NCI-H1436 treated with DMSO at 0.1 percent for 48 hours (cell line): Measurements from ENCODE around the gene CCDC127.
"Not testable (repeated sequence)": the region's sequence is repeated elsewhere in the genome, so short reads cannot be mapped to it uniquely, and the experiment has no call there.

Source experiments
- DNase-seq: peaks from one replicate; lab custom pipeline; 2025; lab: John Stamatoyannopoulos, UW

The CCDC127 gene

DNA sequence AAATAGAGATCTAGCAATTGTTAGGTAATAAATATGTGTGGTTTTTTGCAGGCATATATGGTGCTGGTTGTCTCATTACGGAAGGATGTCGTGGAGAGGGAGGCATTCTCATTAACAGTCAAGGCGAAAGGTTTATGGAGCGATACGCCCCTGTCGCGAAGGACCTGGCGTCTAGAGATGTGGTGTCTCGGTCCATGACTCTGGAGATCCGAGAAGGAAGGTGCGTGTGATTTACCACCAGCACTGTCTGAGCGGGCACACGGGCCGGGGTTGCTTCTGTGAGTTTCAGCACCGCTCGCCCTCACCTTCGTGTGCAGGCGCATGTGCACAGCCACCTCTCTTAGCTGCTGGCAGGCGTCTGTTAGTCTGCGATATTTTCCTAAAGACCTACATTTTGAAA lies 15.5 kb upstream of the CCDC127 start:
- DNase-seq: not testable (repeated sequence)

DNA sequence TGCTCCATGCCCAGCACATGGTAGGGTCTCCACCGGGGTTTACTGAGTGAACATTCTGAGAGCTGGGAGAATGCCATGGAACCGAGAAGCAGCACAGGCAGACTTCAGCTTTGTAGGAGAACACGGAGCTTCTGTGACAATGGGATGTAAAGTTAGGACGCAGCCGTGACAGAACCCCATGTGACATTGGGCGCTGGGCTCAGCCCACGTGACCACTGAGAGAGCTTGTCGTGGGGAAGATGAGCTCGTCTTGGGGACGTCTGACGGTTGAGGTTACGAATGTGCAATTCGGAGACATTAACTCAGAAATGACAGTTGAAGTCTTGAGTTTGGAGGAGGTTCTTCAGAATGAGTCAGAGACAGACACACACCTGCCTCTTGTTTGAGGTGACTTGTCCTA lies 13.7 kb upstream of the CCDC127 start:
- DNase-seq: no peak

DNA sequence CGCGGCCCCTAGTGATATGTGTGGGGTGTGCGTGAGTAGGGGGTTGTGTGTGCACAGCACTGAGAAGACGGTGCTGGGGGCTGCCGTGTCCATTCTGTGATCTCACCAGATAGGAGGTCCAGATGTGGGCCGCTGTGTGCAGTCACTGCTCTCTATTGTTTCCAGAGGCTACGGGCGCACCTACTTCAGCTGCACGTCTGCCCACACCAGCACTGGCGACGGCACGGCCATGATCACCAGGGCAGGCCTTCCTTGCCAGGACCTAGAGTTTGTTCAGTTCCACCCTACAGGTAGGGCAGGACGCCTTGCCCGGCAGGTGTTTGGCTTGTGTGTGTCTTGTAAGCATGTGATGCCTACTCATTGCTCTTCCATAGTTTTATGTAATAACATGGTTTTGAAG lies 12.8 kb upstream of the CCDC127 start:
- no peak for DNase-seq

DNA sequence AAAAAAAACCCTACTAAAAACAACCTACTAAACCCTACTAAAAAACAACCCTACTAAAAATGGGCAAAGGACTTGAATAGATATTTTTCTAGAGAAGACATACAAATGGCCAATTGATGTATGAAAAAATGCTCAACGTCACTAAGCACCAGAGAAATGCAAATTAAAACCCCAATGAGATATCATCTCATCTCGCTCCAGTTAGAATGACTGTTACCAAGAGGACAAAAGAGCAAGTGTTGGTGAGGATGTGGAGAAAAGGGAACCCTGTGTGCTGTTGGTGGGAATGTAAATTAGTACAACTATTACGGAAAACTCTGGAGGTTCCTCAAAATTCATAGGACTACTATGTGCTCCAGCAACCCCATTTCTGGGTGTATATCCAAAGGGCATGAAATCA lies 10.9 kb upstream of the CCDC127 start:
- no peak for DNase-seq

DNA sequence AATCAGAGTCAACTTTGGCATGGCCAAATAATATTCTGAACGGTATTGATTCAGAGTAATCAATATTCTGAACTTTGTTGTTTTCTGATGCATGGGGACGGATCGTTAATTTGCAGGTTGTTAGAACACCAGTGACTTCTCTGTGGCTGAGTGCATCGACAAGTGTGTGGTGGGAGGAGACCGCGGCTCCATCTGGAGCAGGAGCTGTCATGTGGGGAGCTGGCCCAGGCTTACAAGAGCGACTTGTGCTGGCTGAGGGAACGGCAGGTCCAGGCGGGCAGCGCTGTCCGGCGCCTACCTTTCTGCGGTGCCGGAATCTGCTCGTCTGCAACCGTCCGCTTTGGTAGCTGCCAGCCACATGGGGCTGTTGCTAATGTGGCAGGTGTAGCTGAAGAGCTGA lies 9.4 kb upstream of the CCDC127 start:
- DNase-seq: not testable (repeated sequence)

DNA sequence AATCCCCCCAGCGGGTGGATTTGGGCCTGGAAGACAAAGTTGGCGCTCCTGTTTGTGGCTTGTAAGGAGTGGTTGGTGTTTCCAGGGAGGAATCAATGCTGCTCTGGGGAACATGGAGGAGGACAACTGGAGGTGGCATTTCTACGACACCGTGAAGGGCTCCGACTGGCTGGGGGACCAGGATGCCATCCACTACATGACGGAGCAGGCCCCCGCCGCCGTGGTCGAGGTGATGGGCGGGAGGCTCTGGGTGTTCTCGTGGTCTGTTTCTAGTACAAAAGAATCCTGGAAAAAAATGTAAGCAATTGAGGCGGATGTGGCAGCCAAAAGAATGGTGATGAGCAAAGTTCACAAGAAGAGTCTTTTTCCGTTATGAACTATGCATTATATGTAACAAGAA lies 7.4 kb upstream of the CCDC127 start:
- DNase-seq: no peak

DNA sequence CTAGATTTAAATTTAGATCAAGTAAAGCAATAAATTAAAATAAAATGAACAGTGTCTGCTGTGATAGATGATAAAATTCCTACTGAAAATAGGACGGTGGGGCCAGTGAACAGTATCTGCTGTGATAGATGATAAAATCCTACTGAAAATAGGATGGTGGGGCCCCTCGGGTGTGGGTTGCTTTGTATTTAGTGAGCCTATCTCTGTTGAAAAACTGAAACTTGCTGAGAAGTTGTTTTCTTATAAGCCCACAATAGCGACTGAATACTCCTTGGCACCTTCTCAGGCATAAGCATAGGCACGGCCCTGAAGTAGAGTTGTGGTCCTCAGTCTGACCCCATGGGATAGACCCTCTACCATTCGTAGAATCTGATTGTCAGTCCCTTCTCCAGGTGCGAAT lies 5.8 kb upstream of the CCDC127 start:
- DNase-seq: no peak

DNA sequence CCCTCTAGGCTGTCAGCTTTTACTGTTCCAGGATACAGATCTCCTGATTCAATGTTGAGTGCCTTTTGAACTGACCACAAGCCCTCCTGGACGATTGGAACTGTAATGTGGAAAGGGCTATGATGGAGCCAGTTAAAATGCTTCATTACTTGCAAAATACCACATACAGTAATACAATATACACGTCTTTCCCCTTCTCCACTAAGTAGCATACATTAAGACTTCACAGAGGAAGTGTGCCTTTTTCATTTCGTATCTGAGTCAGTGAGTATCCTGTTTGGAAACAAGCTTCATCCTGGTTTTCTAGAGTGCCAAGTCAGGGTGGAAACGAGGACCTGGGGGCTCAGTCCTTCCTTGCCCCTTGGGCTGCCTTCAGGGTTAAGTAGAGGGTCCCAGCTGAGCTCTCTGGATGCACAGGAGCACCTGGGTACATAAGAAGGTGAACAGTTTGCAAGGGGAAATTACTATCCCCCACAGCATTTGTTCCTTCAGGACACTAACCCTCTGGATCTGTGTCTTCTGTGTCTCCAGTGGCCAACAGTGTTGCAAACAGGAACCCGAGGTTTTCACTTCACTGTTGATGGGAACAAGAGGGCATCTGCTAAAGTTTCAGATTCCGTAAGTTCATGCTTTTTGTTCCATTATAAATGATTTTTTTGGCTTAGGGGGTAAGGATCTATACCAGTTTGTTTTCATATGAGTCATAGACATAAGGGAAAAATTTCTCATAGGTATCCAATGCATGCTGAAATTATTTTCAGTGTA lies 5.2 kb upstream of the CCDC127 start:
- not testable (repeated sequence) for DNase-seq

DNA sequence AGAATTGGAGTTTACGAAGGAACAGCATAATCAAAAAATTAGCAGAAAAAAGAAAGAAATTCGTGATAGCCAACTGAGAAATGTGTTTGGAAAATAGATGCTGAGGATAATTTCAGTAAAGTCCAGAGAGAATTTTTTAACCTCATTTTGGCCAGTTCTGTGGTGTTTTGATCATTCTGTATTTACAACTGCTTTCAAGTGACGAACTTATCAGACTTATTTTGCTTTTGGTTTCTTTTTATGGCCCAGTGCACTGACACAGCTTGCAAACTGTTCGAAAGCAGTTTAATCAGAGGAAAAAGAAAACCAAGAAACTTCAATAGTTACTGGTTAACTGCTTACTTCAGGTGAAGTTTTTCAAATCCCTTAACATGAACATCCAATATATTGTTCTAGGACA lies 2.0 kb upstream of the CCDC127 start:
- DNase-seq: no peak

DNA sequence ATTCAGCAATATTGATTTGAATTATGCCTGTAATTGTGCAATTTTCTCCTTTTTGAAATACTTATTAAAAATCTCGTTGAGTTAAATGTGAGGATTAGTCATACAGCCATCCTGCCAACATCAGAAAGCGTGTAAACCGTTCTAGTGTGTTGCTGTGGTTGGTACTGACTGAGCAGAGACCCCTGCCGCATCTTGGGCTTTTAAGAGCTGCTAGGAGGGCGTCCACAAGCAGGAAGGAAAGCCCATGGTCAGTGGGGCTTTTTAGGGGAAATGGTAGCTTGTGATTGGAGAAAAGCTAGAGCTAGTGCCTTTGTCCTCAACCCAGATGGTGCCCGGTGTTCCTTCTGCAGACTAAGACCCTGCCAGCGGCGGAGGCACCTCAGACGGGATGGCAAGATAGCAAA lies 1.5 kb upstream of the CCDC127 start:
- no peak for DNase-seq

DNA sequence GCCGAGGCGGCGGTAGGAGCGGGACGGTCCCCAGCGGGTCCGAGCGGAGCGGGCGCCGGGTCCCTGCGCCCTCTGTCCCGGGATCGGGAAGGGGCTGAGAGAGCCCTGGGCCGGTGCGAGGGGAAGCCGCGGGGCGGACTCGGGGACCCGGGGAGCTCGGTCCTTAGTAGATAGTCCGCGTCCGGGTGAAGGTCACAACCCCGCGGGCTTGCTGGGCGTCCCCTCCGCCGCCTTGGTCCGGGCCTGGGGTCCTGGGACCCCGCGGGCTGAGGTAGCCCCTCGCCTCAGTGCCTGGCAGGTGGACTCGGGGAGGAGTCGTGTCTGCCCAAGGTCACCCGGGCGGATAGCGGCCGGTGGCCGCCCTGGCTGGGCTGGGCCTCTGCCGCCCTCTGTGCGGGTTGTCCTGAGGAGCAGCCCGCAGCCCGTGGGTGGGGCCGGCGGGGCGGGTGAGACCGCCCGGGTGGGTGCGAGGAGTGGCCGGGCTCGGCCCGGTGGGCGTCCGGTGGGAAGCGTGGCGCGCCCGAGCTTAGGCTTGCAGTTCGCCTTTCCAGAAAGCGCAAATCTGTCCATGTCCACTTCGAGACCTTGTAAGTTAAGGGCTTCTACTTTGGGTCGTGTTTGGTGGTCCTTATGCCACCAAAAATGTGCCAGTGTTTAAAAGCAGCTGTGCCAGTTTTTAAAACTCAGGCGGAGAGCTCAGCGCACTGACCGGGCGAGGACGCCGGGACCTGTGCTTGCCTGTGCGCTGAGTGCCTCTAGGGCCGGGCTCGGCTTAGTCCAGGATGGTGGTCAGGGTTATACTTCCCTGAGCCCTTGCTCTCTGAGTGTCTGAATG lies 721 bp upstream of the CCDC127 start:
- DNase-seq: no peak

DNA sequence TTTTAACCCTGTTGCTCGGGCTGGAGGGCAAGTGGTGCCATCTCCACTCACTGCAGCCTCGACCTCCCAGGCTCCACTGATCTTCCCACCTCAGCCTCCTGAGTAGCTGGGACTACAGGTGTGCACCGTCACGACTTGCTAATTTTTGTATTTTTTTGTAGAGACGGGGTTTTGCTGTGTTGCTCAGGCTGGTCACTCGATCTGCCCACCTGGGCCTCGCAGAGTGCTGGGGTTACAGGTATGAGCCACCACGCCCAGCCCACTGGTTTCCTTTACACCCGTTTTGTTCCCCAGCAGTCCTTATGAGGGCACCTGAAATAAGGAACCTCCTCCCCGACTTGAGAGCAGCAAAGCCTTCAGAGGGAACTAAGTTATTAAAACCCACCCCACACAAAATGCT lies 1.9 kb downstream of the CCDC127 start:
- DNase-seq: not testable (repeated sequence)

DNA sequence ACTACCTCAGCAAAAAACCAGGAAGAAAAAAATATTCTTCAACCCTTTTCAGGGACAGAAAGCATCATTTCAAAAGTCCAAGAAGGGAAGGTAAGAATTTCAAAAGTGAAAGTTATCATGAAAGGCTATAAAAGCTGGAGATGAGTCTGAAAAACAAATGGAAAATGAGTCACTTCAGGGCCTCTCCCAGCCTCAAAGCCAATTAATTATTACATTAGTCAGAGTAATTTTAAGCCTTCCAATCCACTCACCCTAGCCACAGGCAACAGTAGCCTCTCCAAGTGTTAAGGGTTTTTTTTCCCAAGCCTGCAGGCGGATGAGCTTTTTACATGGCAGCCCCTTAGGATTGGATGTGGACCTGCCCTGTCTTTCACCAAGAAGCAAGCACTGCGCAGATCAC lies 2.7 kb downstream of the CCDC127 start:
- not testable (repeated sequence) for DNase-seq

DNA sequence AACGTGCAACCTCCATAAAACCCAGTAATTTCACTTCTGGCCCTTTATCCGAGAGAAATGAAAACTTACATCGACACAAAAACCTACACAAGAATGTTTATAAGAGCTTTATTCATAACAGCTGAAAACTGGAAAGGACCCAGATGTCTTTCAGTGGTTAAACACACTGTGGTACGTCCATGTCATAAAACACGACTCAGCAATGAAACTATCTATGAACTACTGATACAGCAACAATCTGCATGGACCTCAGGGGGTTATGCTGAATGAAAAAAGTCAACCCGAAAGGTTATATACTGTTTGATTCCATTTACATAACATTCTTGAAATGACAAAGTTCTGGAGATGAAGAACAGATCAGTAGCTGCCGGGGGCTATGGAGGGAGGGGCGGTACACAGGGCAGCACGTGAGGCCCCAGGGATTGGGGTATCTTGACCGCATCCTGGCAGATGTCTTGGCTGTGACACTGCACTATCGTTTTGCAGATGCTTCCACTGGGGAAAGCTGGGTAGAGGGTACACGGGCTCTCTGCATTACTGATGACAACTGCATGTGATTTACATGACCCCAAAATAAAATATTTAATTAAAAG lies 4.1 kb downstream of the CCDC127 start:
- DNase-seq: no peak

DNA sequence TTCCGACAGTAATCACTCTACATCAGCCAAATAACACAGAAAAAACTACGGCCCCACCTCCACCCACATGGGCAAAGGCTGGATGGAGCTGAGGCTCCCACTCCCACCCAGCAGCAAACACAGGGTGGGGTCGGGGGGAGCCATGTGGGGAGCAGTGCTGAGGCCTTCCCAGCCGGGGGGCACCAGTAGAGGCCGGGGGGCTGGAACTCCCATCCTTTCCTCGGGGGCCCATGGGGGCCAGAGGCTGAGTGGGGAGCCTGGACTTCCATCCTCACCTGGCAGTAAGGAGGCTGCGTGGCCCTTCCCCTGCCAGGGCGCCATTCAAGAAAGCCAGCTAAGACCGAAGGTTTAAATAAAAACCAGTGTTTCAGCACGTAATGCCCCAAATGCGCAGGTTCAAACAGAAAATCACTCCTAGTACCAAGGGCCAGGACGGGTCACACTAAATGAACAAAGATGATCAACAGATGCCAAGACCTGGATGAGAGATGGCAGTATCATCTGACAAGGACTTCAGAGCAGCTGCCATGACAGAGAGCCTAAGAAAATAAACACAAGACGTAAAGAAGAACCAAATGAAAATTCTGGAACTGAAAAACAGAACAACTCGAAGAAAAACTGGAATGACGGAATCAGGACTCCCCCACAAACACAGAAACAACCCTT lies 9.4 kb downstream of the CCDC127 start:
- no peak for DNase-seq

DNA sequence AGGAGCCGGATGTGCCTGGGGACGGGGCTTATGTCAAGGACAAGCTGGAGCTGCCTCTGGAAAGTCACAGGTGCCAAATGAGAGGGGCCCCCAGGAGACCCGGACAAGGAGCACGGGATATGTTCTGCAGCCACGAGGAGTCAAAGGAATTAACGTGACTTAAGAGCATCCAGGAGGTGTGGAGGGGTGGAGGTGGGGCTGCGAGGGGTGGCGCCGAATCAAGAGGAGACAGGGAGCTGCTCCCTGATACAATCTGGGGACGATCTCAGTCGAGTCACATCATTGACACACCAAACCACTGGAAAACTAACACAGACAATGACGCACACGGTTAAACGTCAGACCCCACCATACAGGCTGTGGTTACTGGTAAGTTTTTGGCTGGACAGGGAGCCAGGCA lies 10.4 kb downstream of the CCDC127 start:
- DNase-seq: no peak

DNA sequence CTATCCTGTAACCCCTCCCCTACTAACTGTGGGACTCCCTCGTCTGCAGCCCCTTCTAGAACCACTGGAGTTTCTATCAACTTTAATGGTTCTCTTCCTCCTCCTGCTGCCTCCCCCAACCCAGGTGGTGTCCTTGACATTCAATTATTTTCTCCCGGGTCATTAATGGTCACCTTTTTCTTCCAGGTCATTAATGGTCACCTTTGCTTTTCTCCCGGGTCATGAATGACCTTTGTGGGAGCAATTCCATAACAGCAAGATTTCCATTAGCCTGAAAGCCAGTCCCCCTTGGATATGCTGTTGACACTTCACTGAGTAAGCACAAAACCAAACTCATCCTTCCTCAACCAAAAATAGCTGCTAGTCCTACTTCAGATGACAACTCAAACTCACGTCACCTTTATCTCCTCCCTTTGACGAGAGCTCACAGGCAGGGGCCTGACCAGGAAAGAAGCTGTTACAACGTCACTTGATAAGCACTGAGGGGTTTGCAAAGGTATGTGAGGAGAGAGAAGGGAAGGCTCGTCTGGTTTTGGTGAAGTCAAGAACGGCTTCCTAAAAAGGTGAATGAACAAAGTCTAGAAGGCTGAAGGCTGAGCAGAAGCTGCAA lies 10.9 kb downstream of the CCDC127 start:
- DNase-seq: no peak

DNA sequence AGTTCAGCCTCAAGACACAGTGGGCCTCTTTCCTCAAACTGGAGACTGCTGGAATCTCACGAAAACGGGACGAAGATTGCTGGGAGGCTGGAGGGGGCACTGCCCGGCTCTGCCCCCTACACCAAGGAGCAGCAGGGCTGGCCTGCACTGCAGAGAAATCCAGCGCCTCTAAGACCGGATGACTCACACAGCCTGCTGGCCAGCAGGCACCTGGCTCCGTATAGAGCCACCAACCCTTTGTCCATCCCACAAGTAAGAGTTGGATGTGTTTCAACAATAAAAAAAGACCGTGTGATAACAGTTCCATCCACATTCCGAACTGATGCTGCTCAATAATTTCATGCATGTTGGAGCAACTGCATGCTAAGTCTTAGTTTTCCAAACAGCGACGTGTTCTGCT lies 11.5 kb downstream of the CCDC127 start:
- no peak for DNase-seq

DNA sequence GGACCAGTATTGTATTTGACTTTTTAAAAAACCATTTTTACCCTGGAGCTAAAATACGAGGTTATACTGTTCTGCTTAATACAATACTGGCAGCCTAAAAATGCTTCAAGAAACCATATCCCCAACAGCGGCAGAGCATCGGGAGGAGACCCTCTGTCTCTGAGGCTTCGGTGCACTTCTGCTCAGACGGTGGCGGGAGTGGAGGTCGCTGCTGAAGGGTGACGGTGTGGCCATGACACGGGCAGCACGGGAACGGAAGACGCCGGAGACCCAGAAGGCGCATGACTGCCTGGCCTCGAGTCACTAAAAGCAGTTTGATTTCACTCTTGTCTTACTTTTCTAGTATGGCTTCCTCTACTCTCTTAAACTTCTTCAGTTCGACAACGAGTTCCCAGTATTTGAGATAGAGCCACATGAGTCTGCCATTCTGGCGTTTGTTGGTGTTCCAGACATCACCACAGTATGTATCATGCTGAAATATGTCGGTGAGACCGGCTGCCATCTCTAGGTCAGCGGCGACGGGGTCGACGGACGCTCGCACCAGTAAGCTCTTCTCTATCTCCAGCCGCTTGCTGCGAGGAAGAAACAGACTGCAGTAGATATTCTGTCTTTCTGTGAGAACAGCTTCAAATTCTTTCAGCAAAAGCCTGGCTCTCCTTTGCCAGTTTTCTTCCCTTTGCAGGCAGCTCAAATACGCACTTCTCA lies 12.8 kb downstream of the CCDC127 start:
- DNase-seq: no peak

DNA sequence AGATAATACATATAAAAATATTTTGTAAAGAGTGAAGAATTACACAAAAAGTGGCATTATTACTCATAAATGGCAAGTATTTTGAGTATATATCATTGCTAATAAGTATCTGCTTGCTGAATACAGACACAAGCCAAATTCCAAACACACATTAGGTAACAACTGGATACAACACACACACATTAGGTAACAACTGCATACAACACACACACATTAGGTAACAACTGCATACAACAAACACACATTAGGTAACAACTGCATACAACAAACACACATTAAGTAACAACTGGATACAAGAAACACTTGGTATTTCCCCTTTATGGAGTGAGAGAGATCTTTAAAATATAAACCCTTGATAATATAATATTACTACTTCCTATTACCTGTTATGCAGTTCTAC lies 13.5 kb downstream of the CCDC127 start:
- no peak for DNase-seq

DNA sequence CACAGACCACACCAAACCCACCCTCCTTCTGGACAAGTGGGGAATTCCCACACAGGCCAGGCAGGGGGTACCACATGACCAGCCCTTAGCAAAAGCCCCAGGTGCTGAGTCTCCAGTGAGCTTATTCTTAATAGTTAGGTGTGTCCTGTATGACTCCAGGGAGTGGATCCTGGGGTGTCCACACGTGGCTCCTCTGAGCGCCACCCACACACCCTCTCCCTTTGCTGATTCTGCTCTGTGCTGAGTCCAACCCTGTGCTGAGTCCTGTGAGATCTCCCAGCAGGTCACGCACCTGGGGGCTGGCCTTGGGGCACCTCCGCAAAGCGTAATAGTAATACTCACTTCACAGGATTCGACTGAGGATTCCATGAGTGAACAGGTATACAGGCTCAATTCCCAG lies 14.0 kb downstream of the CCDC127 start:
- no peak for DNase-seq
